K562 (cell line): ENCODE data around the gene ABHD1. TPM values are rescaled to one million over a fixed set of nuclear protein-coding genes. Genes with fewer than 3 reads are reported as not detected.
A peak's percentile ranks its signal among the peaks of the same experiment; 100 is the strongest.

ENCODE experiments used
- CC2D1A ChIP-seq: fragments of 450-650 bp; IDR thresholded peaks from 2 replicates; pipeline ENCODE4 v1.6.1; 2017; ENCODE audit warnings: mild to moderate bottlenecking
- CEBPG ChIP-seq, 3 experiments: fragments of 200-800 bp in 1 of 3; sonication (Bioruptor generic) in 1 of 3; sonication (generic) in 1 of 3; formaldehyde crosslinking in 1 of 3; IDR thresholded peaks in 2 of 3; conservative IDR thresholded peaks in 1 of 3; 2 replicates each; pipeline versions ENCODE4 v1.6.1 to v1.8.0; 2016 to 2022; ENCODE audit warnings: missing compliant biosample characterization in 2 of 3, missing genetic modification characterization in 2 of 3, mild to moderate bottlenecking in 1 of 3, missing genetic modification reagents in 1 of 3
- E4F1 ChIP-seq: fragments of 250-450 bp; sonication (Bioruptor Pico); IDR thresholded peaks from 2 replicates; pipeline ENCODE4 v1.5.0; 2021; ENCODE audit warnings: mild to moderate bottlenecking, borderline replicate concordance
- GABPA ChIP-seq: fragments of 200-800 bp; sonication (Bioruptor generic); conservative IDR thresholded peaks from 2 replicates; pipeline ENCODE4 v1.6.1; 2016; ENCODE audit warnings: low read depth, missing genetic modification characterization, missing compliant biosample characterization
- NFE2L1 ChIP-seq: fragments of 450-650 bp; IDR thresholded peaks from 2 replicates; pipeline ENCODE4 v1.6.1; 2016; ENCODE audit warnings: missing genetic modification characterization, low read depth, mild to moderate bottlenecking, missing compliant biosample characterization, moderate library complexity, borderline replicate concordance
- NFIC ChIP-seq: fragments of 450-650 bp; IDR thresholded peaks from 2 replicates; pipeline ENCODE4 v1.6.1; 2017; ENCODE audit warnings: mild to moderate bottlenecking, inconsistent platforms
- PHB2 ChIP-seq: fragments of 450-650 bp; IDR thresholded peaks from 2 replicates; pipeline ENCODE4 v1.6.1; 2017; ENCODE audit warnings: low read depth
- RBM25 ChIP-seq: fragments of 200-400 bp; formaldehyde crosslinking; IDR thresholded peaks from 2 replicates; pipeline ENCODE4 v1.6.1; 2018; ENCODE audit warnings: low read length, low read depth, moderate library complexity; ENCODE audit not compliant: severe bottlenecking
- RUNX1 ChIP-seq: sonication (generic); IDR thresholded peaks from 2 replicates; pipeline ENCODE4 v1.6.1; 2016; ENCODE audit warnings: antibody characterized with exemption, low read depth
- TEAD4 ChIP-seq, 2 experiments: sonication (generic) in 1 of 2; formaldehyde crosslinking in 1 of 2; IDR thresholded peaks; 2 replicates each; pipeline versions ENCODE4 v1.6.1 to v1.8.0; 2012 to 2022; ENCODE audit warnings: borderline replicate concordance in 1 of 2, inconsistent platforms in 1 of 2, low read length in 1 of 2, mild to moderate bottlenecking in 1 of 2, missing genetic modification reagents in 1 of 2
- TSC22D4 ChIP-seq: fragments of 450-650 bp; IDR thresholded peaks from 2 replicates; pipeline ENCODE4 v1.6.1; 2016; ENCODE audit warnings: missing genetic modification characterization, missing biosample characterization, control low read depth
- ZBTB8A ChIP-seq: fragments of 450-650 bp; IDR thresholded peaks from 2 replicates; pipeline ENCODE4 v1.6.1; 2018; ENCODE audit warnings: mild to moderate bottlenecking, moderate library complexity; ENCODE audit not compliant: partially characterized antibody
- ZFP1 ChIP-seq: fragments of 450-650 bp; formaldehyde crosslinking; IDR thresholded peaks from 2 replicates; pipeline ENCODE4 v1.4.0; 2020; ENCODE audit warnings: mild to moderate bottlenecking, mixed read lengths
- ZNF274 ChIP-seq: IDR thresholded peaks from 2 replicates; pipeline ENCODE4 v1.6.1; 2011; ENCODE audit warnings: low read depth, mild to moderate bottlenecking, low read length, moderate library complexity, borderline replicate concordance
- ZNF395 ChIP-seq: fragments of 200-800 bp; sonication (Bioruptor generic); IDR thresholded peaks from 2 replicates; pipeline ENCODE4 v1.6.1; 2017; ENCODE audit warnings: missing genetic modification characterization, missing compliant biosample characterization
- ZNF431 ChIP-seq: sonication (generic); formaldehyde crosslinking; IDR thresholded peaks from 2 replicates; pipeline ENCODE4 v1.8.0; 2022; ENCODE audit warnings: mild to moderate bottlenecking, missing genetic modification reagents
- ZNF717 ChIP-seq: fragments of 250-450 bp; sonication (Bioruptor Pico); IDR thresholded peaks from 2 replicates; pipeline ENCODE4 v1.5.0; 2021
- polyA plus RNA-seq, 8 experiments: library from polyadenylated mRNA; depleted of rRNA in 4 of 8; stranded (reverse) in 5 of 8; unstranded in 3 of 8; fragments of >200 nt; fragmentation: Nextera tagmentation in 2 of 8; fragmentation: Illumina TruSeq in 1 of 8; extraction: Ambion mirVana in 2 of 8; extraction: Trizol in 1 of 8; gene quantifications; 2 replicates each; pipeline versions ENCODE4 v1.2.1 to v1.2.3, GENCODE V29; 2011 to 2014; ENCODE audit warnings: inconsistent platforms in 1 of 8, missing spikeins in 1 of 8
- total RNA-seq, 7 experiments: library from RNA; depleted of rRNA in 6 of 7; stranded (reverse); fragments of >200 nt in 6 of 7; fragmentation: Illumina TruSeq in 2 of 7; extraction: Trizol in 2 of 7; gene quantifications; 2 replicates each; pipeline versions ENCODE4 v1.2.1 to v1.2.3, GENCODE V29; 2011 to 2021; ENCODE audit warnings: low replicate concordance in 1 of 7
- TF ChIP-seq, protein P1 (sequence below): sonication (generic); formaldehyde crosslinking; IDR thresholded peaks from 2 replicates; pipeline ENCODE4 v1.8.1; 2023; ENCODE audit warnings: missing genetic modification reagents, mild to moderate bottlenecking, borderline replicate concordance

The ABHD1 gene
- total and polyA plus RNA-seq, 9 of the 15 experiments (the other 6 are each of a cell fraction or from before 2014, with no cell fraction given), result 0.10 to 0.16 (median 0.11) TPM; not detected in 5

DNA sequence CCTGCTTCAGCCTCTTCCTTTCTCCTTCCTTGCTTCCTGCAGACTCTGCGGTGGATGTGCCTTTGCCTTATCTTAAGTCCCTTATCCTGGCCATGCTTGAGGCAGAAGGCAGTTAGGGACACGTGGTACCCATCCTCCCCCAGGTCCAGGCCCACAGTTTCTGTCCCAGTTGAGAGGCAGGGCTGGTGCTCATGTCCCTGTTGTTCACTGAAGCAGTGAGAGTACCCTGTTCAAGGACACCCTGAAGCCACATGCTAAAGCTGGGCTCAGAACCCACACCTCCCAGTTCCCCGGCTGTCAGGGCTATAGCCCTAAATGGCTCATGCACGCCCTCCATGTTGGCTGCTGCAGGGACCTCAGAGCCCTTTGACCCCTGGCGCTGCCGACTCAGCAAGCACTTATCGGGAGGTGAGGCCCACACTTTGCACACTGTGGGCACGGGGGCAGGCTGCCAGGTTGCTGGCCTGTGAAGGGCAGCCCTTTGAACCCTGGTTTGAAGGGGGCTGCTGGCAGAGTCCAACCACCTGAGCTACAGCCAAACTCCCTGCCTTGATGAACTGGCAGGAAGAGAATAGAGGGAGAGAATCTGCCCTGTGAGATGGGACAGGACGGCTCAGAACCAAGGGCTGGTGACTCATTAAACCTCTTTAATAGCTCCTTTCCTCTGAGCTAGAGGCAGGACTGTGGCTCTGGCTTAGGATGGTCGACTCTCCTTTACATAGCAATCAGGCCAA lies 30.8 kb upstream of the ABHD1 start (continued):
- TF ChIP-seq E4F1 (CRISPR knock-in tag) (no peak), RUNX1 (no peak), ZNF717 (CRISPR knock-in tag) (no peak), NFIC (no peak), ZNF274 (no peak), PHB2 (no peak), GABPA (tag) (peak; percentile 29; the same call in 1 of the 2 replicates), CEBPG (CRISPR knock-in tag; IDR thresholded peaks at IDR 0.05) (no peak), CEBPG (tag; conservative IDR thresholded peaks at IDR 0.05 in 1 of 2, IDR thresholded peaks at IDR 0.05 in 1 of 2) (no peak), TSC22D4 (tag) (no peak), ZNF431 (CRISPR knock-in tag) (no peak), ZBTB8A (no peak), CC2D1A (no peak), NFE2L1 (no peak), ZNF395 (CRISPR knock-in tag) (peak; percentile 91), TEAD4 (IDR thresholded peaks at IDR 0.05; ENCODE audit: low read length) (peak; percentile 62), TEAD4 (CRISPR knock-in tag; IDR thresholded peaks at IDR 0.05; ENCODE audit: borderline replicate concordance) (no peak), RBM25 (no peak), ZFP1 (CRISPR knock-in tag) (0 out of 2 replicates have a peak, but pooled peaks have one; percentile 1)
- TF ChIP-seq, protein P1, sequence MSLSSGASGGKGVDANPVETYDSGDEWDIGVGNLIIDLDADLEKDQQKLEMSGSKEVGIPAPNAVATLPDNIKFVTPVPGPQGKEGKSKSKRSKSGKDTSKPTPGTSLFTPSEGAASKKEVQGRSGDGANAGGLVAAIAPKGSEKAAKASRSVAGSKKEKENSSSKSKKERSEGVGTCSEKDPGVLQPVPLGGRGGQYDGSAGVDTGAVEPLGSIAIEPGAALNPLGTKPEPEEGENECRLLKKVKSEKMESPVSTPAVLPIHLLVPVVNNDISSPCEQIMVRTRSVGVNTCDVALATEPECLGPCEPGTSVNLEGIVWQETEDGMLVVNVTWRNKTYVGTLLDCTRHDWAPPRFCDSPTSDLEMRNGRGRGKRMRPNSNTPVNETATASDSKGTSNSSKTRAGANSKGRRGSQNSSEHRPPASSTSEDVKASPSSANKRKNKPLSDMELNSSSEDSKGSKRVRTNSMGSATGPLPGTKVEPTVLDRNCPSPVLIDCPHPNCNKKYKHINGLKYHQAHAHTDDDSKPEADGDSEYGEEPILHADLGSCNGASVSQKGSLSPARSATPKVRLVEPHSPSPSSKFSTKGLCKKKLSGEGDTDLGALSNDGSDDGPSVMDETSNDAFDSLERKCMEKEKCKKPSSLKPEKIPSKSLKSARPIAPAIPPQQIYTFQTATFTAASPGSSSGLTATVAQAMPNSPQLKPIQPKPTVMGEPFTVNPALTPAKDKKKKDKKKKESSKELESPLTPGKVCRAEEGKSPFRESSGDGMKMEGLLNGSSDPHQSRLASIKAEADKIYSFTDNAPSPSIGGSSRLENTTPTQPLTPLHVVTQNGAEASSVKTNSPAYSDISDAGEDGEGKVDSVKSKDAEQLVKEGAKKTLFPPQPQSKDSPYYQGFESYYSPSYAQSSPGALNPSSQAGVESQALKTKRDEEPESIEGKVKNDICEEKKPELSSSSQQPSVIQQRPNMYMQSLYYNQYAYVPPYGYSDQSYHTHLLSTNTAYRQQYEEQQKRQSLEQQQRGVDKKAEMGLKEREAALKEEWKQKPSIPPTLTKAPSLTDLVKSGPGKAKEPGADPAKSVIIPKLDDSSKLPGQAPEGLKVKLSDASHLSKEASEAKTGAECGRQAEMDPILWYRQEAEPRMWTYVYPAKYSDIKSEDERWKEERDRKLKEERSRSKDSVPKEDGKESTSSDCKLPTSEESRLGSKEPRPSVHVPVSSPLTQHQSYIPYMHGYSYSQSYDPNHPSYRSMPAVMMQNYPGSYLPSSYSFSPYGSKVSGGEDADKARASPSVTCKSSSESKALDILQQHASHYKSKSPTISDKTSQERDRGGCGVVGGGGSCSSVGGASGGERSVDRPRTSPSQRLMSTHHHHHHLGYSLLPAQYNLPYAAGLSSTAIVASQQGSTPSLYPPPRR (CRISPR knock-in tag), result no peak
